GM12801 (cell line): Measurements from ENCODE around the gene ADARB2.

Source experiments
- CTCF ChIP-seq: IDR thresholded peaks from one replicate; pipeline ENCODE4 v1.5.1; 2011; ENCODE audit warnings: control low read depth; ENCODE audit not compliant: insufficient read length; ENCODE audit errors: extremely low read depth

The ADARB2 gene

GRCh38 chr10:1347962-1348772, 389.2 kb downstream of the ADARB2 start:
- TF ChIP-seq CTCF = no peak

GRCh38 chr10:1347525-1347924, 389.8 kb downstream of the ADARB2 start:
- no peak for TF ChIP-seq CTCF

- no peak for TF ChIP-seq CTCF
Observed at GRCh38 chr10:1346201-1346600, 391.1 kb downstream of the ADARB2 start.

- TF ChIP-seq CTCF = no peak
Observed at GRCh38 chr10:1345368-1345767, 392.0 kb downstream of the ADARB2 start.

- TF ChIP-seq CTCF = no peak
Observed at GRCh38 chr10:1344846-1345245, 392.5 kb downstream of the ADARB2 start.

- no peak for TF ChIP-seq CTCF
Observed at GRCh38 chr10:1344408-1344807, 392.9 kb downstream of the ADARB2 start.

GRCh38 chr10:1343176-1343575, 394.1 kb downstream of the ADARB2 start:
- no peak for TF ChIP-seq CTCF

GRCh38 chr10:1339396-1339795, 397.9 kb downstream of the ADARB2 start:
- TF ChIP-seq CTCF = no peak
